CD4-positive, CD25-positive, alpha-beta regulatory T cell (primary cell): ENCODE measurements around the gene HBG1. TPM values are rescaled to one million over a fixed set of nuclear protein-coding genes. Genes with fewer than 3 reads are reported as not detected.
"Not testable (repeated sequence)": the region's sequence is repeated elsewhere in the genome, so short reads cannot be mapped to it uniquely, and the experiment has no call there.

Source experiments
- ATAC-seq, 2 donors: fragments of 150-1000 bp; cut with Tn5 transposase; one replicate each; pipeline ENCODE4 v1.10.0; 2021; ENCODE audit warnings: low read depth in 2 of 2, moderate number of reproducible peaks in 2 of 2, moderate library complexity in 1 of 2
- DNase-seq, 3 donors: peaks; one replicate each; pipeline versions ENCODE4 v3.0.0 to v3.0.0-alpha.2; 2012 to 2022; ENCODE audit warnings: mixed read lengths in 1 of 3
- H3K27ac ChIP-seq: one replicate; pipeline ENCODE4 v1.7.0; 2013; ENCODE audit warnings: mild to moderate bottlenecking, low read length; ENCODE audit not compliant: insufficient read depth, poor library complexity, severe bottlenecking
- H3K27me3 ChIP-seq: one replicate; pipeline ENCODE4 v1.7.0; 2013; ENCODE audit warnings: low read length; ENCODE audit not compliant: control insufficient read depth, insufficient read depth
- H3K36me3 ChIP-seq: one replicate; pipeline ENCODE4 v1.7.0; 2013; ENCODE audit warnings: mild to moderate bottlenecking, low read length, moderate library complexity; ENCODE audit not compliant: control insufficient read depth, insufficient read depth
- H3K4me1 ChIP-seq: 2 replicates; pipeline ENCODE4 v1.7.0; 2013; ENCODE audit warnings: mild to moderate bottlenecking, low read length; ENCODE audit not compliant: insufficient read depth, control insufficient read depth, poor library complexity, severe bottlenecking
- H3K4me3 ChIP-seq: one replicate; pipeline ENCODE4 v1.7.0; 2013; ENCODE audit warnings: low read depth, mild to moderate bottlenecking, low read length, moderate library complexity
- H3K9me3 ChIP-seq, 2 experiments: 1 replicate in 1 of 2; 2 replicates in 1 of 2; pipeline ENCODE4 v1.7.0; 2013; ENCODE audit warnings: low read length in 2 of 2, mild to moderate bottlenecking in 1 of 2, moderate library complexity in 1 of 2; ENCODE audit not compliant: control insufficient read depth in 2 of 2
- H3K27ac Mint-ChIP-seq, 3 donors: one replicate each; pipeline ENCODE4 v1.8.0; 2020 to 2022; ENCODE audit warnings: mild to moderate bottlenecking in 3 of 3, mixed read lengths in 3 of 3, moderate library complexity in 2 of 3
- H3K27me3 Mint-ChIP-seq: one replicate; pipeline ENCODE4 v1.8.0; 2022; ENCODE audit warnings: mild to moderate bottlenecking, mixed read lengths
- H3K36me3 Mint-ChIP-seq: one replicate; pipeline ENCODE4 v1.8.0; 2020; ENCODE audit warnings: mixed read lengths
- H3K4me1 Mint-ChIP-seq, 4 donors: one replicate each; pipeline ENCODE4 v1.8.0; 2020 to 2022; ENCODE audit warnings: mixed read lengths in 4 of 4, mild to moderate bottlenecking in 1 of 4
- H3K4me3 Mint-ChIP-seq, 4 donors: one replicate each; pipeline ENCODE4 v1.8.0; 2020 to 2022; ENCODE audit warnings: mild to moderate bottlenecking in 4 of 4, mixed read lengths in 4 of 4, moderate library complexity in 3 of 4
- H3K9me3 Mint-ChIP-seq, 7 donors: one replicate each; pipeline ENCODE4 v1.8.0; 2020 to 2022; ENCODE audit warnings: mixed read lengths in 7 of 7, mild to moderate bottlenecking in 3 of 7, moderate library complexity in 2 of 7
- polyA plus RNA-seq, 4 donors: library from polyadenylated mRNA; unstranded; fragments of 300-500 nt; fragmentation: Illumina TruSeq; gene quantifications; one replicate each; pipeline ENCODE4 v1.2.3, GENCODE V29; 2021
- total RNA-seq: library from RNA; stranded (reverse); gene quantifications from one replicate; pipeline ENCODE4 v1.2.3, GENCODE V29; 2022

Gene HBG1
- total and polyA plus RNA-seq, 5 donors from 2014 or later: not detected

- H3K27me3 ChIP-seq: no peaks in the 10 kb centered on the region
- no peaks in the 10 kb centered on the region for H3K36me3 ChIP-seq
- DNase-seq (no peak), ATAC-seq (no peak)
- Mint-ChIP-seq H3K4me1 (no peaks in the 10 kb centered on the region), H3K36me3 (no peaks in the 10 kb centered on the region), H3K9me3 (peaks cover 0 to 1% (median 0%) of the 10 kb centered on the region in 7 donors), H3K27ac (no peak overlapping the region), H3K27me3 (peaks cover under 1% of the 10 kb centered on the region), H3K4me3 (no peak overlapping the region)
- no peaks in the 10 kb centered on the region for H3K4me1 ChIP-seq
- H3K9me3 ChIP-seq: no peaks in the 10 kb centered on the region
- no peak overlapping the region for H3K4me3 ChIP-seq
- H3K27ac ChIP-seq: no peak overlapping the region
Observed at GRCh38 chr11:5251746-5252145, 2.1 kb upstream of the HBG1 start.

GRCh38 chr11:5250543-5251204 is 1.0 kb upstream of the HBG1 start:
- no peak overlapping the region for H3K27ac Mint-ChIP-seq
- no peak overlapping the region for H3K4me3 ChIP-seq
- peaks cover 4% of the 10 kb centered on the region for H3K27me3 Mint-ChIP-seq
- H3K27me3 ChIP-seq: no peaks in the 10 kb centered on the region
- H3K4me3 Mint-ChIP-seq: no peak overlapping the region
- no peaks in the 10 kb centered on the region for H3K4me1 Mint-ChIP-seq
- ATAC-seq (no peak), DNase-seq (no peak)
- no peak overlapping the region for H3K27ac ChIP-seq
- no peaks in the 10 kb centered on the region for H3K36me3 Mint-ChIP-seq
- no peaks in the 10 kb centered on the region for H3K4me1 ChIP-seq
- no peaks in the 10 kb centered on the region for H3K36me3 ChIP-seq
- H3K9me3 Mint-ChIP-seq: peaks cover 0 to 3% (median 0%) of the 10 kb centered on the region in 7 donors
- H3K9me3 ChIP-seq: no peaks in the 10 kb centered on the region

GRCh38 chr11:5248498-5248897 is 1.2 kb downstream of the HBG1 start:
- H3K4me3 Mint-ChIP-seq, ATAC-seq, H3K9me3 ChIP-seq, H3K4me1 Mint-ChIP-seq, H3K4me3 ChIP-seq, H3K27ac Mint-ChIP-seq, H3K4me1 ChIP-seq, H3K27me3 Mint-ChIP-seq, H3K27ac ChIP-seq, H3K27me3 ChIP-seq, DNase-seq, H3K36me3 ChIP-seq, H3K9me3 Mint-ChIP-seq, H3K36me3 Mint-ChIP-seq: not testable (repeated sequence)

GRCh38 chr11:5247472-5248192 is 2.0 kb downstream of the HBG1 start:
- ATAC-seq: no peak
- no peak for DNase-seq
- H3K27ac Mint-ChIP-seq: no peak overlapping the region
- no peak overlapping the region for H3K4me3 Mint-ChIP-seq
- H3K4me3 ChIP-seq: no peak overlapping the region
- H3K36me3 ChIP-seq: no peaks in the 10 kb centered on the region
- no peaks in the 10 kb centered on the region for H3K4me1 Mint-ChIP-seq
- H3K36me3 Mint-ChIP-seq: no peaks in the 10 kb centered on the region
- H3K27ac ChIP-seq: no peak overlapping the region
- peaks cover 8% of the 10 kb centered on the region for H3K27me3 Mint-ChIP-seq
- no peaks in the 10 kb centered on the region for H3K27me3 ChIP-seq
- H3K4me1 ChIP-seq: no peaks in the 10 kb centered on the region
- peaks cover 0 to 3% (median 0%) of the 10 kb centered on the region in 7 donors for H3K9me3 Mint-ChIP-seq
- no peaks in the 10 kb centered on the region for H3K9me3 ChIP-seq

- H3K4me3 ChIP-seq: no peak overlapping the region
- ATAC-seq (no peak), DNase-seq (no peak)
- Mint-ChIP-seq H3K27me3 (peaks cover 8% of the 10 kb centered on the region), H3K4me1 (no peaks in the 10 kb centered on the region), H3K27ac (no peak overlapping the region), H3K4me3 (no peak overlapping the region), H3K36me3 (no peaks in the 10 kb centered on the region), H3K9me3 (peaks cover 0 to 3% (median 0%) of the 10 kb centered on the region in 7 donors)
- no peak overlapping the region for H3K27ac ChIP-seq
- no peaks in the 10 kb centered on the region for H3K27me3 ChIP-seq
- no peaks in the 10 kb centered on the region for H3K4me1 ChIP-seq
- H3K36me3 ChIP-seq: no peaks in the 10 kb centered on the region
- no peaks in the 10 kb centered on the region for H3K9me3 ChIP-seq
Observed at GRCh38 chr11:5246772-5247471, 2.7 kb downstream of the HBG1 start.

GRCh38 chr11:5245155-5245554 is 4.5 kb downstream of the HBG1 start:
- Histone ChIP-seq H3K4me3 (no peak overlapping the region), H3K4me1 (no peaks in the 10 kb centered on the region), H3K27ac (no peak overlapping the region), H3K9me3 (no peaks in the 10 kb centered on the region), H3K27me3 (no peaks in the 10 kb centered on the region), H3K36me3 (no peaks in the 10 kb centered on the region)
- Mint-ChIP-seq H3K27me3 (peaks cover 8% of the 10 kb centered on the region), H3K36me3 (no peaks in the 10 kb centered on the region), H3K4me3 (no peak overlapping the region), H3K4me1 (no peaks in the 10 kb centered on the region), H3K9me3 (peaks cover 0 to 3% (median 0%) of the 10 kb centered on the region in 7 donors), H3K27ac (no peak overlapping the region)
- no peak for ATAC-seq
- no peak for DNase-seq

GRCh38 chr11:5243816-5244180 is 5.9 kb downstream of the HBG1 start:
- H3K4me1 Mint-ChIP-seq: no peaks in the 10 kb centered on the region
- no peak overlapping the region for H3K4me3 Mint-ChIP-seq
- Histone ChIP-seq H3K36me3 (no peaks in the 10 kb centered on the region), H3K4me1 (no peaks in the 10 kb centered on the region), H3K9me3 (no peaks in the 10 kb centered on the region), H3K27me3 (no peaks in the 10 kb centered on the region), H3K27ac (no peak overlapping the region), H3K4me3 (no peak overlapping the region)
- H3K36me3 Mint-ChIP-seq: no peaks in the 10 kb centered on the region
- DNase-seq: no peak
- no peak overlapping the region for H3K27ac Mint-ChIP-seq
- H3K9me3 Mint-ChIP-seq: peaks cover 0 to 3% (median 0%) of the 10 kb centered on the region in 7 donors
- peaks cover 8% of the 10 kb centered on the region for H3K27me3 Mint-ChIP-seq
- no peak for ATAC-seq
